IMR-90 (cell line): Measurements from ENCODE around the gene GPR108.

Experiments
- CTCF ChIP-seq: conservative IDR thresholded peaks from 2 replicates; pipeline ENCODE4 v1.5.1; 2012; ENCODE audit warnings: mild to moderate bottlenecking, low read depth, low read length, improper control_type of control experiment
- MAZ ChIP-seq: IDR thresholded peaks from 2 replicates; pipeline ENCODE4 v1.6.1; 2012; ENCODE audit warnings: low read depth, mild to moderate bottlenecking, low read length, improper control_type of control experiment, moderate library complexity, borderline replicate concordance
- POLR2A ChIP-seq: IDR thresholded peaks from 2 replicates; pipeline ENCODE4 v1.6.1; 2012; ENCODE audit warnings: mild to moderate bottlenecking, low read depth, low read length
- RFX5 ChIP-seq: IDR thresholded peaks from 2 replicates; pipeline ENCODE4 v1.8.0; 2012; ENCODE audit warnings: low read depth, mild to moderate bottlenecking, low read length, moderate library complexity
- SMC3 ChIP-seq: fragments of 150-350 bp; IDR thresholded peaks from 2 replicates; pipeline ENCODE4 v1.6.1; 2016; ENCODE audit warnings: low read depth, mild to moderate bottlenecking, antibody characterized with exemption, low read length, moderate library complexity
- USF2 ChIP-seq: fragments of 150-350 bp; IDR thresholded peaks from 2 replicates; pipeline ENCODE4 v1.6.1; 2017; ENCODE audit warnings: mild to moderate bottlenecking, antibody characterized with exemption, low read length, low read depth

GRCh38 chr19:6709549-6709948 lies 27.8 kb downstream of the GPR108 start:
- no peak for TF ChIP-seq USF2
- no peak for TF ChIP-seq MAZ
- TF ChIP-seq CTCF = no peak
- no peak for TF ChIP-seq SMC3
- no peak for TF ChIP-seq RFX5
- TF ChIP-seq POLR2A = no peak
